ENCODE data around the gene MXD3.

The MXD3 gene

DNA sequence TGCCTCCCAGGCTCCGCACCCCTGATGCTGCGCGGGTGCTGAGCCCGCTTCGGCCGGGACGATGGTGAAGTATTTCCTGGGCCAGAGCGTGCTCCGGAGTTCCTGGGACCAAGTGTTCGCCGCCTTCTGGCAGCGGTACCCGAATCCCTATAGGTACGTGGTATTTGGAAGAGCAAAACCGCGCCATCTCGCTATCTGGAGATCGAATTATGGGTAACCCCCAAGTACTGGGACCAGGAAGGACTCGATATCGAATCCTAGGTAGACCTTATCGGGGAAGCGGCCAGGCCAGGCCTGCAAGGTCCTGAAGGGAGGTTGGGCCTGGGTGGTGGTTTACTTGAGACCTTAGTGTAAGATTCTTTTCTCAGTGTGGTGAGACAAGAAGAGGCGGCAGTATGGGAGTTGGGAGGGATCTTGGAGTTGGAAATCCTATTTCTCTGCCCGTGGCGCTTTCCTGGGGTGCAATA is 7.7 kb downstream of the MXD3 start:
- FAIRE-seq (no peak), DNase-seq (ENCODE audit: low spot score) (no peak)

DNA sequence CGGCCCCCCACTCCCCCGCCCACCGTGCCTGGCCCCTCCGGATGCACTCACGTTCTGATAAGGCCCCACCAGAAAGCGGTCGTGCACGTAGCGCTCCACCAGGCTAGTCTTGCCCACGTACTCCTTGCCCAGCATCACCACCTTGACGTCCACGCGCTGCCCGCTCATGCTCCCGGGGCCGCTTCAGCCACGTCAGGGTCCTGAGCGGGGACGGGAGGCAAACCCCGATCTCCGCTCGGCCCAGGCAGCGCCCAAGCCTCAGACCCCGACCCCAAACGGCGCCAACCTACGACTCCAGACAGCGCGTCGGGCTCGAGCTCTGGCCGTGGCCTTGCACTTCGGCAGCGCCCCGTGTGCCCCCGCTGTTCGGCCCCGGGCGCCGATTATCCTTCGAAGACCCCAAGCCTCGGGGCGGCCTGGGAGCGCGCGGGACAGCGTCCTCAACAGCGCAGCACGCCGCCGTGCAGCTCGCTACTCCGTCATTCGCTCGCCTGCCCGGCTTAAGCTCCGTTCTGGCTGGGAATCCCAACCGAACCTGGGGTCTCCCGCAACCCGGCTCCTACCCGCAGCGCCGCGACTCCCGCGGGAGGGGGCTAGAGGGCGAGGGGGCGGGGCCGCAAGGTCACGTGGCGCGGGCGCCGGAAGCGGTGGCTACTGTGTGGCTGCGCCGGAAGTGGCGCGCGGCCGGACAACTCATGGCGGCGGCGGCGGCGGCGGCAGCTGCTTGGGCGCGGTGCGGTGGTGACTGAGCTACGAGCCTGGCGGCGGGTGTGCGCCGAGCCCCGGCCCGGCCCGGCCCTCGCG is 8.4 kb downstream of the MXD3 start, which contains the start of the genes PRELID1 and RAB24:
PRELID1 (plus strand) TSS at position 679 of the 804 bp plus-strand sequence. CDS start 187 bp downstream, outside the sequence.
RAB24 (minus strand) TSS at position 599 of the 804 bp plus-strand sequence; CDS start at position 168, 431 bp downstream.
- DNase-seq (ENCODE audit: low spot score) (peak; percentile 93), FAIRE-seq (no peak)

DNA sequence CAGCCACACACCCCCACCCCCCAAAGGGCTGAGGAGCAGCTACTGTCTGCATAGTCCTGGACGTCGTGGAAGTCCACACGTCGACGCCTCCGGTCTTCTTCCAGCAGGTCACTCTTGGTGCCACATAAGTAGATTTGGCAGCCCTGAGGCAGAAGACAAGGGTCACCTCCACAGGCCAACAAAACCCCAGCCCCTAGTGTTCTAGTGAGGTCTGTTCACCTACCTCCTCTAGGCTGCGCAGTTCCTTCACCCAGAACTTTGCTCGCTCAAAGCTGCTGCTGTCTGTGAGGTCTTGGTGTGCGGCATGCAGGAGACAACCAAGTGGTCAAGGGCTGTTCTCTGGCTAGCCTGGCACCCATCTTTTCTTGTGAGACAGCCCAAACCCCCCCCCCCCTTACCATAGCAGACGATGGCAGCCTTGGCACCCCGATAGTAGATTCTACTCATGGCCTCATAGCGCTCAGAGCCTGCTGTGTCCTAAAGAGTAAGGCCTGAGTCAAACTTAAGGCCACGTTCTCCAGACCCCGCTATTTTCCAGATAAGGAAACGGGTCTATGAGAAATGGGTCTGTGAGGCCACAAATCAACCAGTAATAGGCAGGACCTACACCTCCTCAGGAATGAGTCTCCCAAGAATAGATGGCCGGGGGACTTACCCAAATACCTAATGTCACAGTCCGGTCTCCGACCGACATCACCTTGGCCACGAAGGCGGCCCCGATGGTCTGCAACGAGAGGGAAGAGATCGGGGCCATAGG is 9.2 kb downstream of the MXD3 start:
- DNase-seq (ENCODE audit: low spot score) (no peak), FAIRE-seq (no peak)

DNA sequence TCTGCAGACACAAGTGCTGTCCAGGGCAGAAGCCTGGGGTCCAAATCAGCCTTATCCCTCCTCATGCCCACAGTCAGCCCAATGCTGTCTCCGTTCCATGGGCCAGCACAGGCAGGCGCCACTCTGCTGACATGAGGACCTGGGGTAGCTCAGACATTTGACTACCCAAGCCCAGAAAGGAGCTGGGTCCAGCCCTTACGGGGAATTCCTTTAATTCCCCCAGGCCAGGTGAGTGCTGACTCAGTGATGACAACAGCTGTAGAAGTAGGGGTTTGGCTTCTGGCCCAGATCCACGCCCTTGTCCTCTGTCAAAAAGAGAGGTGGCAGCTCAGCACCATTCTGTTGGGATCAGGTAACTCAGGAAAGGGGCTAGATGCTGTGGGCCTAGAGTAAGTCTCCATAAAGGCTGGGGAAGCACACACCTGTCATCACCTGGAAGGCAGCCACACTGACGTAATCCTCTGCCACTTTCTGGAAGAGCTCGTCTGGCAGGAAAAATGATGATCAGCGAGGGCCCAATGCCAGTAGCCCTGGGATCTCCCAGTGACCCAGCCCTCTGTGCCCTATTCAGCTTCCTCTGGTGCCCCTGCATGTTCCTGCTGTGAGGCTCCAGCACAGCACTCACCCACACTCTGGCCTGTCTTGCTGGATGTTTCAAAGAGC is 10.1 kb downstream of the MXD3 start:
- DNase-seq (ENCODE audit: low spot score) (no peak), FAIRE-seq (no peak)

DNA sequence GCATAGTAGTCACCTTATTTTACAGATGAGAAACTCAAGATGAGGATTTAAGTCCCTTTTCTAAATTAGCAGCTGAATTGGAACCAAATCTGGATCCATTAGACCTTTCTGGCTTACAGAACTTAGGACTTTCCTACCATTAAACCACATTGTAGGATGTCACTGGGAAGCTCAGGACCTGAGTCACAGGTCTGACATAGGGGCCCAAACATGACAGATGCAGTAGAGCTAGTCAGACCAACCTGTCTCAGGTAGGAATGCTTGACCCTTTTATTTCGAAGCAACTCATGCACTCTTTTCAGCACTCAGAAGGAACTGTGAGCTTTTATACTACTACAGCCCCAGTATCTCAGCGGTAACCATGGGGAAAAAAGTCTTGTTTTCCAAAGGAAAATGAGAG is 10.7 kb downstream of the MXD3 start:
- DNase-seq (ENCODE audit: low spot score) (no peak), FAIRE-seq (no peak)

DNA sequence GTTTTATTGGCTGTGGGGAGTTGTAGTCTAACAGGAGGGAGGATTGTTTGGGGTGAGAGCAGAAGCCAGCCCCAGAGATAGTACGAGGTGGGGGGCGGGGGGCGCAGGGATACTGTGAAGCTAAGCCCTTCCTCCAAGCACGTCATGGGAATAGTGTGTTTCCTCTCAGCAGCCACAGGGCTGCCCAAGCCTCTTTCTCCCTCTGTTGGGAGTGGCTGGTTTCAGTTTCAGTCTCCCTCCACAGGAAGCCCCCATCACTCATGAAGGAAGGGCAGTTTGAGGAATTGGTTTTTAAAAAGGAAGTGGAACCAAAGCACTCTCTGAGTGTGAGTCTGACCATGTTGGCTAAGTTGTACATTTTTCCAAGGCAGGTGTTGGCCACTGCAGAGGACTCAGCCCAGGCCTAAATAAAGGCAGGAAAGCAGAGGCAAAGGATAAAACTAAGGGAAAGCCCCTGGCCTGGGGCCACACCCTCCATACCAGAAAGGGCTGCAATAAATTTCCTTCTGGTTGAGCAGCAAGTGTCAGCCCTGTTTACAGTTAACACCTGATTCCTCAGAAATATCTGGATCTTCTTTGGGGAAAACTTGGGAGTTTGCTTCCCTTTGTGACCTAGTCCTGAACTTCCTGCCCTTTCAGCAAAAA is 11.3 kb downstream of the MXD3 start:
- no peak for DNase-seq (ENCODE audit: low spot score)
- no peak for FAIRE-seq

DNA sequence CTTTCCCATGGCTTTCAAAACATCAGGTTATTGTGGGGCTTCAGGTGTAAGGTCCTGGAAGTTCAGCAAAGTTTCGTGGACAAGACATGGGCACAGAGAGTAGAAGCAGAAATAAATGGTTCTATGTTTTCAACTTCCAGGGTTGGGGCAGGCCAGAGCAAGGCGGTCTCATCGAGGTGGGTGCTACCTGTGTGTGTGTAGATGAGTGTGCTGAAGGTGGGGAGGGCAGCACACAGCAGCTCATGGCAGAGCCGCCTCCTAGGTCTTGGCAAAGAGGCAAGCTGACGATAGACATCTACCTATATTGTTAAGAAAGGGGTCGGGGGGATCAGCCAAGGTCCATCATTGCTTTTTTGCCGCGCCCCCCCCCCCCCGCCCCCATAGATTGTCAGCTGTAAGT is 12.0 kb downstream of the MXD3 start:
- DNase-seq (ENCODE audit: low spot score) = no peak
- FAIRE-seq = no peak

DNA sequence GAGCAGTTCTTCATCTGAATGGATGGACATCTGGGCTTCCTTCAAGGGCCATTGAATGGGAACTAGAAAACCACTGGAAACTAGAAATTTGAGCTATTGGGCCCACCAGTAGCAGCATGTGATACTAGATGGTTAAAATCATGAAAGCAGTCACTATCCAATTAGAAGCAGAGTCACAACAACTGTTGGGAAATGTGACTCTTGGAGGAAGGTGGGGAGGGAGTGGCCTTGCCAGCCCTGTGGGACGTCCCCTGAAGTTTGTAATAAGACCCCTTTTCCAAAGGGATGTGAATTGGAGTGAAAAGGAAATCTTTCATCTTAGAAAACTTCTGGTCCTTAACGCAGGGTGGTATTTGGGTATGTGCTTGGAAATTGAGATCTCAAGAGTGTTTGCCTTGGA is 13.8 kb downstream of the MXD3 start:
- DNase-seq (ENCODE audit: low spot score) (no peak), FAIRE-seq (no peak)

DNA sequence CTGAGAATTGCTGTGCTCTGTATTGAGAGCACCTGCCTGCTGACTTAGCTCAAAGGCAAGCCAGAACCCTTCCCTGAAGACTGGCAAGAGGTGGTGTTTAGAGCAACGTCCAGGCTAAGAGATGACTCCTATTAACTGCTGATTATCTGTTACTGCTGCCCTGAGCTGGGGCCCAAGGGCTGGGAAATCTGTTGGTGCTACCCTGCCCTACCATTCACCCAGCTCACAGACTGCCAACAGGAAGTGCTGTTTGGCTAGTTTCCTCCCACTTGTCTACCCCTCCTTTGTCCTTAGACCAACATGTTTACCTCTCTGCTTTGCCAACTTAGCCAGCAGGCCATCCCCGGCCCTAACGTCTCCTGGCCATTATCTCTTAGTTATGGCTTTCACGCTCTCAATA is 15.1 kb downstream of the MXD3 start:
- no peak for FAIRE-seq
- DNase-seq (ENCODE audit: low spot score) = no peak

DNA sequence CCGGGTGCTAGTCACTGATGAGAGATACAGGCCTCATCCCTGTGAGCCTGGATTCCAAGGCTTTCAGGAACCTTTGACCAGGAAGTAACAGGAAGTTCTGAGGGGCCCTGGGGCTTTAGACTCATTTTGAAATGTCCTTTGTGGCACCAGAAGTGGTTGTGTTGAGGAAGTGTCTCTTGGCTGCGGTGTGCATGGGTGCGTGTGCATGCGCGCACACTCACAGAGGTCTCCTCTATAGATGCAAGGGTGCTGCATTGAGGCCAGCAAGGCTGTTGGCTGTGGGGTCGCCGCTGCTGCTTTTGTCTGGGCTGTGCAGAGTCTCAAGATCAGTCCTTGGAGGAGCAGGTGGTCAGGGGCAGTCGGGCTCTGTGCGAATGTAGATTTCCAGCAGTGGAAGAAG is 15.8 kb downstream of the MXD3 start:
- DNase-seq (ENCODE audit: low spot score) (no peak), FAIRE-seq (no peak)

DNA sequence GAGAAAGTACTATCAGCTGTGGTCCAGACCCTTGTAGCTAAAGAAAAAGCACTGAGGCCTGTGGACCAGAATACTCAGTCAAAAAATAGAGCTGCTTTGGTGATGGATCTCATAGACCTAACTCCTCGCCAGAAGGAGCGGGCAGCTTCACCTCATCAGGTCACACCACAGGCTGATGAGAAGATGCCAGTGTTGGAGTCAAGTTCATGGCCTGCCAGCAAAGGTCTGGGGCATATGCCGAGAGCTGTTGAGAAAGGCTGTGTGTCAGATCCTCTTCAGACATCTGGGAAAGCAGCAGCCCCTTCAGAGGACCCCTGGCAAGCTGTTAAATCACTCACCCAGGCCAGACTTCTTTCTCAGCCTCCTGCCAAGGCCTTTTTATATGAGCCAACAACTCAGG is 17.1 kb downstream of the MXD3 start:
- DNase-seq (ENCODE audit: low spot score) (no peak), FAIRE-seq (no peak)

DNA sequence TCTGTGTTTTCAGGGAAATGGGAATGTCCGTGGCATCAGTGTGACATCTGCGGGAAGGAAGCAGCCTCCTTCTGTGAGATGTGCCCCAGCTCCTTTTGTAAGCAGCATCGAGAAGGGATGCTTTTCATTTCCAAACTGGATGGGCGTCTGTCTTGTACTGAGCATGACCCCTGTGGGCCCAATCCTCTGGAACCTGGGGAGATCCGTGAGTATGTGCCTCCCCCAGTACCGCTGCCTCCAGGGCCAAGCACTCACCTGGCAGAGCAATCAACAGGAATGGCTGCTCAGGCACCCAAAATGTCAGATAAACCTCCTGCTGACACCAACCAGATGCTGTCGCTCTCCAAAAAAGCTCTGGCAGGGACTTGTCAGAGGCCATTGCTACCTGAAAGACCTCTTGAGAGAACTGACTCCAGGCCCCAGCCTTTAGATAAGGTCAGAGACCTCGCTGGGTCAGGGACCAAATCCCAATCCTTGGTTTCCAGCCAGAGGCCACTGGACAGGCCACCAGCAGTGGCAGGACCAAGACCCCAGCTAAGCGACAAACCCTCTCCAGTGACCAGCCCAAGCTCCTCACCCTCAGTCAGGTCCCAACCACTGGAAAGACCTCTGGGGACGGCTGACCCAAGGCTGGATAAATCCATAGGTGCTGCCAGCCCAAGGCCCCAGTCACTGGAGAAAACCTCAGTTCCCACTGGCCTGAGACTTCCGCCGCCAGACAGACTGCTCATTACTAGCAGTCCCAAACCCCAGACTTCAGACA is 17.7 kb downstream of the MXD3 start:
- DNase-seq (ENCODE audit: low spot score) (no peak), FAIRE-seq (no peak)

DNA sequence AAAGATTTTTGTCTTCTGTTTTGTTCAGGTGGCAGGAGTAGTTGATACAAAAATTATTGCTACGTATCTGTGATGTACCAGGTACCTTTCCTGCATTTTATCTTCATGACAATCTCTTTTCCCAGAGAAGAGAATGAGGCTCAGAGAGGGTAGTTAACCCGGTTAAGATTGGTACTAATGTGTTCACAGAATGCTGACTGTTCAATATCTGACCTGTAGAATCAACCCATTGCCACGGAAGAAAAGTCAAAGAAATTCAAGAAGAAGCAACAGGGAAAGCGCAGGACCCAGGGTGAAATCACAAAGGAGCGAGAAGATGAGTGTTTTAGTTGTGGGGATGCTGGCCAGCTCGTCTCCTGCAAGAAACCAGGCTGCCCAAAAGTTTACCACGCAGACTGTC is 20.0 kb downstream of the MXD3 start:
- no peak for DNase-seq (ENCODE audit: low spot score)
- no peak for FAIRE-seq

DNA sequence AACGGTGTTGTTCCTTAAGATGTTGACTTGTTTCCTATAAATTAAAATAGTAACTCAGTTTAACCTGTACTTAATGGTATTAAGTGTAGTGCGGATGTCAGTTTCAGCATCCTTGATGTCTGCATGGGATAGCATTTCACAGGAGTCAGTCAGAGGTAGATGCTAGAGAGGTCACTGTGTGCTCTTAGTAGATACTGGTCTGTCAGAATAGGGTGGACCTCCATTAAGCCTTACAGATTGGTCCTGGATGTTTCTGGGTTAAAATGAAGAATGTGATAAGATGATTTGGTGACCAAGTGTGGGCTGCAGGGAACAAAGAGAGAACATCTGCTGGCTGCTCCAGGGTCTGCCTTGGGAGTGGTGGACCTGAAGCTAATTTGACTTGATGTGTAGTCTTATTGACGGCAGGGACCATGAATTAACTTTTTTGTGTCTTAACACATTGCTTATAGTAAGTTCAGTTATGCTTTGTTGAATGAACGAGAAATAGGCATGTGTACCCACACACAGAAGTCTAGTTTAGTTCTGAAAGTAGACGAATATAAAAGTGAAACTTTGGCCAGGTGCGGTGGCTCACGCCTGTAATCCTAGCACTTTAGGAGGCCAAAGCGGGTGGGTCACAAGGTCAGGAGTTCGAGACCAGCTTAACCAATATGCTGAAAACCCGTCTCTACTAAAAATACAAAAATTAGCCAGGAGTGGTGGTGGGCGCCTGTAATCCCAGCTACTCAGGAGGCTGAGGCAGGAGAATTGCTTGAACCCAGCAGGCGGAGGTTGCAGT is 20.7 kb downstream of the MXD3 start:
- FAIRE-seq (no peak), DNase-seq (ENCODE audit: low spot score) (no peak)

DNA sequence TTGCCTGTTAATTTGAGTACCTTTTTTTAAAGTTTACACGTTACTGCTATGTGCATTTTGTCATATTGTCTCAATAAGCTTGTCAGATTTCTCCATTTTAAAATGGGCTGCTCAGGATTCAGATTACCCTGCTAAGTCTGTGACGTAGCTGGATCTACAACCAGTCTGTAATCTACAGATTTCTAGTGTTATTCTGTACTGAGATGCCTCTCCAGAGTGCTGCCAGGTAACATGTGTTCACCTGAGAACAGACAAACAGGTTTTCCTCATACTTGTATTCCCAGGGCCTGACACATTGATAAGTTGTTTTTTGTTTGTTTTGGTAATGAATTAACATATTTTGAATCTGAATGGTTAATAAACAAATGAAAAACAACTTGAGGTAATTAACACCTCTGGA is 23.5 kb downstream of the MXD3 start:
- FAIRE-seq = no peak

DNA sequence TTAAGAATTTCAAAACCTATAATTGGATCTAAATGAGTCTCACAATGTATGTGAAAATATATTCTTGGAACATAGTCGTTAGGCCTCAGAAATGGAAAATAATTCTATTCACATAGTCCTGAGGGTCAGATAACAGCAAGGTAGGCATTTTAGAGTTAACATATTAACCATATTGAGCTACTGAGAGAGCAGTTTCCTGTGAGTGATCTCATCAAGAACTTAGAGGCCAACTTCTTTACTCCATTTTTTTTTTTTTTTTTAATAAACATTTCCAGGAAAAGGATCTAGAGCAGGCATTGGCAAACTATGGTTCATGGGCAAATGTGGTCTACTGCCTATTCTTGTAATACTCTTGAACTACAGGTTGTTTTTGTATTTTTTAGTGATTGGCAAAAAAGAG is 34.8 kb downstream of the MXD3 start:
- FAIRE-seq (no peak), DNase-seq (ENCODE audit: low spot score) (no peak)

More for the DNA sequence above, 23.5 kb downstream of the MXD3 start:
- no peak for DNase-seq (ENCODE audit: low spot score)

DNA sequence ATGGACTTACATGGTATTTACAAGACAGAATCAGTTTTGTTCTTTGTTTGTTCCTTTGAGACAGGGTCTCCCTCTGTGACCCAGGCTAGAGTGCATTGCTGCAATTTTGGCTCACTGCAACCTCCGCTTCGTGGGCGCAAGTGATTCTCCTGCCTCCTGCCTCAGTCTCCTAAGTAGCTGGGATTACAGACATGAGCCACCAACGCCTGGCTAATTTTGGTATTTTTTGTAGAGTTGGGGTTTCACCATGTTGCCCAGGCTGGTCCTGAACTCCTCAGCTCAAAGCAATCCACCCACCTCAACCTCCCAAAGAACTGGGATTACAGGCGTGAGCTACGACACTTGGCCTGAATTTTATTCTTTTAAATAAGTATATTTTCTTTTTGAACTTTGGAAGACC is 35.8 kb downstream of the MXD3 start:
- FAIRE-seq (peak; percentile 61), DNase-seq (ENCODE audit: low spot score) (no peak)

DNA sequence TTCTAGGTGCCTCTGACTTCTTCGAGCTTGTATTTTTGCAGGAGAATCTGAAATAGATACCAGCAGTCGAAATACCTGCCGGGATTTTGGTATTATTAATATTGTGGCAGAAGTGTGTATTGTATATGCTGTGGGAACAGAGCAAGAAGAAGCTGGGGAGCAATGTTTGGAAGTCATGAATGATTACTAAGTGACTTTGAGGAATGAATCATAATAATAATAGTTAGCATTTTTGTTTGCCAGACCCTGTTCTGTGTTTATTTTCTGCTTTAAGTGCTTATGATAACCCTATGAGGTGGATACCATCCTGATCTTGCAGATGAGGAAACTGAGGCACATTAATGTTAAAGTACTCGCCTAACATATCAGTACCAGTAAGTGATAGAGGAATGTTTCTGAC is 40.6 kb downstream of the MXD3 start:
- DNase-seq (ENCODE audit: low spot score) (no peak), FAIRE-seq (no peak)

DNA sequence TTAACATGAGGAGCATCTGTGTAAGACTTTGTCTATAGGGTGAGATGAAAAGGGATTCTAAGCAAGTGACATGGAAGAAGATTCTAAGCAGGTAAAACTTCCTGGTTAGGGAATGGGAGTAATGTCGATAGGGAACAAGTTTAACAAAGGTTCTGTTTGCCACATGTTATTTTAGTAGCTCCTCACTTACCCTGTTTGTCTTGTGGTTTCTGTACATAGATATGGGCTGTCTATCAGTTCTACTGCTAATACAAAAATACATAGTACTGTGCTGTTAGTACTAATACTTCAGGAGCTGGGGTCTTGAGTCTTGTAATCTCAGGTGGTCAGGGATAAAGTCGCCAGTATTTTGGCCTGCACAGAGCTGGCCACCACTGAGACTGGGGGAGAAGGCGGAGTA is 41.0 kb downstream of the MXD3 start:
- FAIRE-seq = no peak
- DNase-seq (ENCODE audit: low spot score) = no peak

DNA sequence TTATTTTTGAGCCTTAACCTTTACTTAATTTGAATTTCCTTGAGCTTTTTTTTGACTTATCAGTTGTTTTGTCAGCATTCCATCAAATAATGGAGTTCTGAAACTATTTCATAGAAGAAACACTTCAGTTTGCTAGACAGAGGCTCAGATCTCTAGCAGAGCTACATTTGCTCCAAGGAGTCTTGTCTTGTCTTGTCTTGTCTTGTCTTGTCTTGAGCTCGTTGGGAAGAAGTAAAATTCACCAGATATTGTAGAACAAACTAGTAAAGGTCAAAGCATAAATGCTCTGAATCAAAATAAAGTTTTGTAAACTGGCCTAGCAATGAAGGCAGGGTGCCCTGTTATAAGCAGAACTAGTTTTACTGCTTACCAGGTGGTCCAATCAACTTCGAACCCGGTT is 41.7 kb downstream of the MXD3 start:
- no peak for FAIRE-seq
- no peak for DNase-seq (ENCODE audit: low spot score)

Measured in urothelium cell line (cell line).